Measurements from ENCODE around the gene CHSY3.

Gene CHSY3

GRCh38 chr5:129905473-129906176 is 1.4 kb downstream of the CHSY3 start:
- Histone ChIP-seq H3K36me3 (ENCODE audit: control insufficient read depth, insufficient read depth, low read length) (no peaks in the 10 kb centered on the region), H3K4me1 (ENCODE audit: control insufficient read depth, insufficient read depth, low read length, poor library complexity, severe bottlenecking) (peaks cover 5% of the 10 kb centered on the region), H3K27ac (ENCODE audit: insufficient read depth, low read length, poor library complexity, severe bottlenecking) (no peak overlapping the region), H3K9me3 (ENCODE audit: control insufficient read depth, low read length) (no peaks in the 10 kb centered on the region), H3K4me3 (ENCODE audit: insufficient read depth, low read depth, low read length, poor library complexity, severe bottlenecking) (peak overlapping the region; percentile 45), H3K27me3 (replicated peaks; ENCODE audit: control insufficient read depth, insufficient read depth, low read length, poor library complexity, severe bottlenecking) (peaks cover 32% of the 10 kb centered on the region)
- no peak for DNase-seq

GRCh38 chr5:129906177-129906887 is 2.1 kb downstream of the CHSY3 start:
- H3K4me3 ChIP-seq (ENCODE audit: insufficient read depth, low read depth, low read length, poor library complexity, severe bottlenecking) = no peak overlapping the region

DNA sequence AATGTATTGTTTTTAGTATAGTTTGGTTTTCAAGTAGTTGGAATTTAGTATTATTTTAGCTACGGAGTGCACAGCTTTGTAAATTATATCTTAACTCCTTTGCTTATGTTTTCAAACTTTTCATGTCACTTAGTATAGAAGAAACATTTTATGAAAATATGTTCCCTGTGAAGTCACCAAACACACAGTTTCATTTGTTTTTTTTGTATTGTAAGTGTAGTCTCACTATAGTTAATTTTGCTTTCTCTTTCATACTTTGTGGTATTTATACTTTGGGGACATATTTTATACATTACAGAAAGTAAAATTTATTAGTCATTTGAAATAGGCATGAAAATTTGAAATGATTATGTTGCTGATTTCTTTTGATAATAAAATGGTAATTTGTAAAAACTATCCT is 5.0 kb downstream of the CHSY3 start:
- Histone ChIP-seq H3K36me3 (ENCODE audit: control insufficient read depth, insufficient read depth, low read length) (no peaks in the 10 kb centered on the region), H3K27ac (ENCODE audit: insufficient read depth, low read length, poor library complexity, severe bottlenecking) (no peak overlapping the region), H3K27me3 (replicated peaks; ENCODE audit: control insufficient read depth, insufficient read depth, low read length, poor library complexity, severe bottlenecking) (peaks cover 18% of the 10 kb centered on the region), H3K4me1 (ENCODE audit: control insufficient read depth, insufficient read depth, low read length, poor library complexity, severe bottlenecking) (peaks cover 5% of the 10 kb centered on the region), H3K9me3 (ENCODE audit: control insufficient read depth, low read length) (no peaks in the 10 kb centered on the region), H3K4me3 (ENCODE audit: insufficient read depth, low read depth, low read length, poor library complexity, severe bottlenecking) (no peak overlapping the region)
- DNase-seq = no peak

More at GRCh38 chr5:129906177-129906887, 2.1 kb downstream of the CHSY3 start:
- peaks cover 32% of the 10 kb centered on the region for H3K27me3 ChIP-seq (replicated peaks; ENCODE audit: control insufficient read depth, insufficient read depth, low read length, poor library complexity, severe bottlenecking)
- peaks cover 5% of the 10 kb centered on the region for H3K4me1 ChIP-seq (ENCODE audit: control insufficient read depth, insufficient read depth, low read length, poor library complexity, severe bottlenecking)
- H3K9me3 ChIP-seq (ENCODE audit: control insufficient read depth, low read length) = no peaks in the 10 kb centered on the region
- H3K27ac ChIP-seq (ENCODE audit: insufficient read depth, low read length, poor library complexity, severe bottlenecking) = no peak overlapping the region
- no peak for DNase-seq
- no peaks in the 10 kb centered on the region for H3K36me3 ChIP-seq (ENCODE audit: control insufficient read depth, insufficient read depth, low read length)

- no peak for DNase-seq
- no peaks in the 10 kb centered on the region for H3K36me3 ChIP-seq (ENCODE audit: control insufficient read depth, insufficient read depth, low read length)
- no peaks in the 10 kb centered on the region for H3K27me3 ChIP-seq (replicated peaks; ENCODE audit: control insufficient read depth, insufficient read depth, low read length, poor library complexity, severe bottlenecking)
- H3K4me1 ChIP-seq (ENCODE audit: control insufficient read depth, insufficient read depth, low read length, poor library complexity, severe bottlenecking) = no peaks in the 10 kb centered on the region
- no peak overlapping the region for H3K27ac ChIP-seq (ENCODE audit: insufficient read depth, low read length, poor library complexity, severe bottlenecking)
- no peak overlapping the region for H3K4me3 ChIP-seq (ENCODE audit: insufficient read depth, low read depth, low read length, poor library complexity, severe bottlenecking)
- H3K9me3 ChIP-seq (ENCODE audit: control insufficient read depth, low read length) = no peaks in the 10 kb centered on the region
Observed at GRCh38 chr5:129912601-129913255, 8.5 kb downstream of the CHSY3 start.

- no peak overlapping the region for H3K4me3 ChIP-seq (ENCODE audit: insufficient read depth, low read depth, low read length, poor library complexity, severe bottlenecking)
- H3K27me3 ChIP-seq (replicated peaks; ENCODE audit: control insufficient read depth, insufficient read depth, low read length, poor library complexity, severe bottlenecking) = no peaks in the 10 kb centered on the region
- no peaks in the 10 kb centered on the region for H3K9me3 ChIP-seq (ENCODE audit: control insufficient read depth, low read length)
- DNase-seq = no peak
- H3K27ac ChIP-seq (ENCODE audit: insufficient read depth, low read length, poor library complexity, severe bottlenecking) = no peak overlapping the region
- no peaks in the 10 kb centered on the region for H3K36me3 ChIP-seq (ENCODE audit: control insufficient read depth, insufficient read depth, low read length)
- no peaks in the 10 kb centered on the region for H3K4me1 ChIP-seq (ENCODE audit: control insufficient read depth, insufficient read depth, low read length, poor library complexity, severe bottlenecking)
Observed at GRCh38 chr5:129915415-129915814, 11.2 kb downstream of the CHSY3 start.

- Histone ChIP-seq H3K36me3 (ENCODE audit: control insufficient read depth, insufficient read depth, low read length) (no peaks in the 10 kb centered on the region), H3K4me1 (ENCODE audit: control insufficient read depth, insufficient read depth, low read length, poor library complexity, severe bottlenecking) (no peaks in the 10 kb centered on the region), H3K9me3 (ENCODE audit: control insufficient read depth, low read length) (no peaks in the 10 kb centered on the region), H3K4me3 (ENCODE audit: insufficient read depth, low read depth, low read length, poor library complexity, severe bottlenecking) (no peak overlapping the region), H3K27me3 (replicated peaks; ENCODE audit: control insufficient read depth, insufficient read depth, low read length, poor library complexity, severe bottlenecking) (no peaks in the 10 kb centered on the region), H3K27ac (ENCODE audit: insufficient read depth, low read length, poor library complexity, severe bottlenecking) (no peak overlapping the region)
- DNase-seq = no peak
Observed at GRCh38 chr5:129917224-129917623, 13.0 kb downstream of the CHSY3 start.

DNA sequence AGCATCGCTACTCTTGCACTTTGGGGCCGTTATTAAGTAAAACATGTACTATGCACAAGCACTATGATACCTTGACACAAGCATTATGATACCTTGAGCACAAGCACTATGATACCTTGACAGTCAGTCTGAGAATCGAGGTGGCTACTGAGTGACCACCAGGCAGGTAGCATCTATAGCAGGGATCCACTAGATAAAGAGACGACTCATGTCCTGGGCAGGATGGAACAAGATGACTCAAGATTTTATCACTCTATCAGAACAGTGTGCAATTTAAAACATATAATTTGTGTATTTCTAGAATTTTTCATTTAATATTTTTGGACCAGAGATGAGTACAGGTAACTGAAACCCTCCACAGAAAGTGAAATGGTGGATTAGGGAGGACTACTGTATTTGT is 16.9 kb downstream of the CHSY3 start:
- Histone ChIP-seq H3K27me3 (replicated peaks; ENCODE audit: control insufficient read depth, insufficient read depth, low read length, poor library complexity, severe bottlenecking) (no peaks in the 10 kb centered on the region), H3K36me3 (ENCODE audit: control insufficient read depth, insufficient read depth, low read length) (no peaks in the 10 kb centered on the region), H3K4me1 (ENCODE audit: control insufficient read depth, insufficient read depth, low read length, poor library complexity, severe bottlenecking) (no peaks in the 10 kb centered on the region), H3K27ac (ENCODE audit: insufficient read depth, low read length, poor library complexity, severe bottlenecking) (no peak overlapping the region), H3K9me3 (ENCODE audit: control insufficient read depth, low read length) (no peaks in the 10 kb centered on the region), H3K4me3 (ENCODE audit: insufficient read depth, low read depth, low read length, poor library complexity, severe bottlenecking) (no peak overlapping the region)
- DNase-seq = no peak

DNA sequence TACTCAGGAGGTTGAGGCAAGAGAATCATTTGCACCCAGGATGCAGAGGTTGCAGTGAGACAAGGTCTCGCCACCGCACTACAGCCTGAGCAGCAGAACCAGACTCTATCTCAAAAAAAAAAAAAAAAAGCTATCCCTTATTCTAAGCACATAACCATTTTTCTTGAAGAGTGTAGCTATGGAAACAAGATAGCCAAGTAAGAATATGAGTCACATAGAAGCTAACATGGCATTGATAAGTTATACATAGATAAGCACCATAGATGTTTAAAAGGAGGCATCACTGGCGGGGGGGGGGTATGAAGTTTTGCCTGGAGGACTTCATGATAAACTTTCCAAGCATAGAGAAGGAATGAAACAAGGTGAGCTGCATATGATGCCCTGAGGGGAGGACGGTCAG is 26.0 kb downstream of the CHSY3 start:
- Histone ChIP-seq H3K27ac (ENCODE audit: insufficient read depth, low read length, poor library complexity, severe bottlenecking) (no peak overlapping the region), H3K4me1 (ENCODE audit: control insufficient read depth, insufficient read depth, low read length, poor library complexity, severe bottlenecking) (no peaks in the 10 kb centered on the region)

DNA sequence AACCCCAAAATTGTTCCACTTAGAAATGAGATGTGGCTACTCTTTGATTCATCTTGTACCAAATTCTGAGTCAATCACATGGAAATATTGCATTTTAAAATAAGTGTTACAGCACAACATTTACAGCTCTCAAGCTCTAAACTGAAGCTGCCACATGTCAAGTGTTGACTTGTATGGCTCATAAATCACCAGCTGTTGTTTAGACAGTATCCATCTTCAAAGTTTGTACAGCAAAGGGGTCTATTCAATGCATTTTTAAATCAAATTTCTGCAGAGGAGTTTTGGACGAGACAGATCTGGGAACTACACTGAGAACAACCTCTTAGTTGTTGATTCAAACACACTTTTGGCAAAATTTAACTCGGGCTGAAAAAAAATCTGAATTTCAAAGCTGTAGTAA is 31.4 kb downstream of the CHSY3 start:
- H3K9me3 ChIP-seq (ENCODE audit: control insufficient read depth, low read length) = no peaks in the 10 kb centered on the region
- H3K4me1 ChIP-seq (ENCODE audit: control insufficient read depth, insufficient read depth, low read length, poor library complexity, severe bottlenecking) = no peaks in the 10 kb centered on the region

More for the DNA sequence above, 26.0 kb downstream of the CHSY3 start:
- Histone ChIP-seq H3K9me3 (ENCODE audit: control insufficient read depth, low read length) (no peaks in the 10 kb centered on the region), H3K27me3 (replicated peaks; ENCODE audit: control insufficient read depth, insufficient read depth, low read length, poor library complexity, severe bottlenecking) (no peaks in the 10 kb centered on the region), H3K4me3 (ENCODE audit: insufficient read depth, low read depth, low read length, poor library complexity, severe bottlenecking) (no peak overlapping the region), H3K36me3 (ENCODE audit: control insufficient read depth, insufficient read depth, low read length) (no peaks in the 10 kb centered on the region)
- DNase-seq = no peak

DNA sequence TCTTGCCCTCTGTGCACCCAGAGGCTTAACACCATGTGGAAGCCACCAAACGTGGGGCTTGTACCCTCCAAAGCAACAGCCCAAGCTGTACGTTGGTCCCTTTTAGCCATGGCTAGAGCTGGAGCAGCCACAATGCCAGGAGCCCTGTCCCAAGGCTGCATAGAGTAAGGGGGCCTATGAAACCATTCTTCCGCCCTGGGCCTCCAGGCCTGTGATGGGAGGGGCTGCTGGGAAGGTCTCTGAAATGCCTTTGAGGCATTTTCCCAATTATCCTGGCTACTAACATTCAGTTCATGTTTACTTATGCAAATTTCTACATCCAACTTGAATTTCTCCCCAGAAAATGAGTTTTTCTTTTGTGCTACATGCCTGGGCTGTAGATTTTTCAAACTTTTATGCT is 33.8 kb downstream of the CHSY3 start:
- Histone ChIP-seq H3K9me3 (ENCODE audit: control insufficient read depth, low read length) (no peaks in the 10 kb centered on the region), H3K4me3 (ENCODE audit: insufficient read depth, low read depth, low read length, poor library complexity, severe bottlenecking) (no peak overlapping the region), H3K27ac (ENCODE audit: insufficient read depth, low read length, poor library complexity, severe bottlenecking) (no peak overlapping the region), H3K27me3 (replicated peaks; ENCODE audit: control insufficient read depth, insufficient read depth, low read length, poor library complexity, severe bottlenecking) (no peaks in the 10 kb centered on the region), H3K4me1 (ENCODE audit: control insufficient read depth, insufficient read depth, low read length, poor library complexity, severe bottlenecking) (no peaks in the 10 kb centered on the region), H3K36me3 (ENCODE audit: control insufficient read depth, insufficient read depth, low read length) (no peaks in the 10 kb centered on the region)
- DNase-seq = no peak

More for the DNA sequence above, 31.4 kb downstream of the CHSY3 start:
- H3K36me3 ChIP-seq (ENCODE audit: control insufficient read depth, insufficient read depth, low read length) = no peaks in the 10 kb centered on the region
- no peak for DNase-seq
- no peak overlapping the region for H3K4me3 ChIP-seq (ENCODE audit: insufficient read depth, low read depth, low read length, poor library complexity, severe bottlenecking)
- no peak overlapping the region for H3K27ac ChIP-seq (ENCODE audit: insufficient read depth, low read length, poor library complexity, severe bottlenecking)
- no peaks in the 10 kb centered on the region for H3K27me3 ChIP-seq (replicated peaks; ENCODE audit: control insufficient read depth, insufficient read depth, low read length, poor library complexity, severe bottlenecking)
